A673 (cell line): ENCODE results near the gene ASXL1. TPM values are rescaled to one million over a fixed set of nuclear protein-coding genes. Genes with fewer than 3 reads are reported as not detected.
A peak's percentile ranks its signal among the peaks of the same experiment; 100 is the strongest.

Source experiments
- BruUV-seq: library from RNA; stranded (reverse); fragments of 400-500 nt; replicated peaks from 2 replicates; lab custom pipeline; 2021; lab: Mats Ljungman, UMichigan
- CTCF ChIA-PET: fragments of 300-600 bp; sonication (Branson Sonifier 250); formaldehyde crosslinking; loops from one replicate; lab custom pipeline; 2022; ENCODE audit warnings: antibody characterized with exemption; lab: Charles Lee
- POLR2A ChIA-PET: fragments of 300-600 bp; sonication (Branson Sonifier 250); formaldehyde crosslinking; loops from one replicate; lab custom pipeline; 2022; ENCODE audit warnings: antibody characterized with exemption; ENCODE audit not compliant: low non-redundant PET; lab: Charles Lee
- DNase-seq: peaks from one replicate; pipeline ENCODE4 v3.0.0-alpha.2; 2015; ENCODE audit warnings: low spot score
- H3K27ac ChIP-seq: fragments of 200-600 bp; sonication (generic); 2 replicates; pipeline ENCODE4 v1.5.1; 2016; ENCODE audit warnings: mixed run types, low read depth, mild to moderate bottlenecking, mixed read lengths, antibody characterized with exemption, low read length; ENCODE audit not compliant: poor library complexity, severe bottlenecking
- H3K27me3 ChIP-seq: fragments of 200-600 bp; sonication (generic); replicated peaks from 2 replicates; pipeline ENCODE4 v1.6.1; 2017; ENCODE audit warnings: mixed run types, low read depth, mild to moderate bottlenecking, mixed read lengths, antibody characterized with exemption, low read length; ENCODE audit not compliant: insufficient read depth, poor library complexity
- H3K36me3 ChIP-seq: fragments of 200-600 bp; sonication (generic); 2 replicates; pipeline ENCODE4 v1.6.1; 2016; ENCODE audit warnings: mixed run types, mild to moderate bottlenecking, mixed read lengths, antibody characterized with exemption, low read length; ENCODE audit not compliant: insufficient read depth, poor library complexity, severe bottlenecking
- H3K4me1 ChIP-seq: fragments of 200-600 bp; sonication (generic); 2 replicates; pipeline ENCODE4 v1.6.1; 2017; ENCODE audit warnings: mixed run types, mild to moderate bottlenecking, mixed read lengths, antibody characterized with exemption, low read length; ENCODE audit not compliant: insufficient read depth, poor library complexity, severe bottlenecking
- H3K4me3 ChIP-seq: fragments of 200-600 bp; sonication (generic); 2 replicates; pipeline ENCODE4 v1.5.1; 2016; ENCODE audit warnings: low read depth, mixed run types, mild to moderate bottlenecking, mixed read lengths, low read length; ENCODE audit not compliant: poor library complexity, severe bottlenecking
- H3K9me3 ChIP-seq: fragments of 200-600 bp; sonication (generic); 2 replicates; pipeline ENCODE4 v1.6.1; 2016; ENCODE audit warnings: mixed run types, low read depth, mild to moderate bottlenecking, mixed read lengths, antibody characterized with exemption, low read length; ENCODE audit not compliant: poor library complexity, severe bottlenecking
- EZH2 ChIP-seq: fragments of 200-600 bp; sonication (generic); IDR thresholded peaks from 2 replicates; pipeline ENCODE4 v1.6.1; 2017; ENCODE audit warnings: borderline replicate concordance, low read depth, mild to moderate bottlenecking, mixed read lengths, antibody characterized with exemption, low read length; ENCODE audit not compliant: poor library complexity, severe bottlenecking
- intact Hi-C: fragments of 100-400 bp; cut with micrococcal nuclease; formaldehyde crosslinking; loops from one replicate; pipeline ENCODE4 v1.10.0; 2022; ENCODE audit not compliant: unreplicated experiment
- total RNA-seq: library from RNA; stranded (reverse); gene quantifications from 2 replicates; pipeline ENCODE4 v1.2.3, GENCODE V29; 2021
- TF ChIP-seq, protein P1 (sequence below): fragments of 300-800, 200-600 bp; sonication (generic); conservative IDR thresholded peaks from 2 replicates; pipeline ENCODE4 v1.5.1; 2017; ENCODE audit warnings: low read depth, mild to moderate bottlenecking, antibody characterized with exemption, low read length, moderate library complexity, mixed read lengths

The ASXL1 gene
- total RNA-seq, 1 experiment from 2014 or later = 101 TPM

DNA sequence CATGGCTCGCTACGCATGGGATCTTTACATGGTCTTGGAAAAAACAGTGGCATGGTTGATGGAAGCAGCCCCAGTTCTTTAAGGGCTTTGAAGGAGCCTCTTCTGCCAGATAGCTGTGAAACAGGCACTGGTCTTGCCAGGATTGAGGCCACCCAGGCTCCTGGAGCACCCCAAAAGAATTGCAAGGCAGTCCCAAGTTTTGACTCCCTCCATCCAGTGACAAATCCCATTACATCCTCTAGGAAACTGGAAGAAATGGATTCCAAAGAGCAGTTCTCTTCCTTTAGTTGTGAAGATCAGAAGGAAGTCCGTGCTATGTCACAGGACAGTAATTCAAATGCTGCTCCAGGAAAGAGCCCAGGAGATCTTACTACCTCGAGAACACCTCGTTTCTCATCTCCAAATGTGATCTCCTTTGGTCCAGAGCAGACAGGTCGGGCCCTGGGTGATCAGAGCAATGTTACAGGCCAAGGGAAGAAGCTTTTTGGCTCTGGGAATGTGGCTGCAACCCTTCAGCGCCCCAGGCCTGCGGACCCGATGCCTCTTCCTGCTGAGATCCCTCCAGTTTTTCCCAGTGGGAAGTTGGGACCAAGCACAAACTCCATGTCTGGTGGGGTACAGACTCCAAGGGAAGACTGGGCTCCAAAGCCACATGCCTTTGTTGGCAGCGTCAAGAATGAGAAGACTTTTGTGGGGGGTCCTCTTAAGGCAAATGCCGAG, 78.2 kb downstream of the ASXL1 start:
- H3K27ac ChIP-seq = no peak overlapping the region
- CTCF ChIA-PET = no interaction called here
- POLR2A ChIA-PET = no interaction called here
- intact Hi-C loops = no loop called here
- no peak overlapping the region for H3K4me3 ChIP-seq
- TF ChIP-seq, protein P1, sequence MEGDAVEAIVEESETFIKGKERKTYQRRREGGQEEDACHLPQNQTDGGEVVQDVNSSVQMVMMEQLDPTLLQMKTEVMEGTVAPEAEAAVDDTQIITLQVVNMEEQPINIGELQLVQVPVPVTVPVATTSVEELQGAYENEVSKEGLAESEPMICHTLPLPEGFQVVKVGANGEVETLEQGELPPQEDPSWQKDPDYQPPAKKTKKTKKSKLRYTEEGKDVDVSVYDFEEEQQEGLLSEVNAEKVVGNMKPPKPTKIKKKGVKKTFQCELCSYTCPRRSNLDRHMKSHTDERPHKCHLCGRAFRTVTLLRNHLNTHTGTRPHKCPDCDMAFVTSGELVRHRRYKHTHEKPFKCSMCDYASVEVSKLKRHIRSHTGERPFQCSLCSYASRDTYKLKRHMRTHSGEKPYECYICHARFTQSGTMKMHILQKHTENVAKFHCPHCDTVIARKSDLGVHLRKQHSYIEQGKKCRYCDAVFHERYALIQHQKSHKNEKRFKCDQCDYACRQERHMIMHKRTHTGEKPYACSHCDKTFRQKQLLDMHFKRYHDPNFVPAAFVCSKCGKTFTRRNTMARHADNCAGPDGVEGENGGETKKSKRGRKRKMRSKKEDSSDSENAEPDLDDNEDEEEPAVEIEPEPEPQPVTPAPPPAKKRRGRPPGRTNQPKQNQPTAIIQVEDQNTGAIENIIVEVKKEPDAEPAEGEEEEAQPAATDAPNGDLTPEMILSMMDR = no peak
- no peak for TF ChIP-seq EZH2
- peaks cover 82% of the 10 kb centered on the region for H3K36me3 ChIP-seq
- H3K27me3 ChIP-seq = no peaks in the 10 kb centered on the region
- DNase-seq = no peak
- H3K9me3 ChIP-seq = no peaks in the 10 kb centered on the region
- no peaks in the 10 kb centered on the region for H3K4me1 ChIP-seq
- BruUV-seq = TSS peak; percentile 6

DNA sequence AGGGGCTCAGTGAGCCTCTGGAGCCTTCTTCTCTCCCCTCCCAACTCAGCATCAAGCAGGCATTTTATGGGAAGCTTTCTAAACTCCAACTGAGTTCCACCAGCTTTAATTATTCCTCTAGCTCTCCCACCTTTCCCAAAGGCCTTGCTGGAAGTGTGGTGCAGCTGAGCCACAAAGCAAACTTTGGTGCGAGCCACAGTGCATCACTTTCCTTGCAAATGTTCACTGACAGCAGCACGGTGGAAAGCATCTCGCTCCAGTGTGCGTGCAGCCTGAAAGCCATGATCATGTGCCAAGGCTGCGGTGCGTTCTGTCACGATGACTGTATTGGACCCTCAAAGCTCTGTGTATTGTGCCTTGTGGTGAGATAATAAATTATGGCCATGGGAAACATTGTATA, 78.8 kb downstream of the ASXL1 start:
- Histone ChIP-seq H3K27me3 (no peaks in the 10 kb centered on the region), H3K4me3 (no peak overlapping the region), H3K4me1 (no peaks in the 10 kb centered on the region), H3K9me3 (no peaks in the 10 kb centered on the region), H3K36me3 (peaks cover 76% of the 10 kb centered on the region), H3K27ac (no peak overlapping the region)
- CTCF ChIA-PET = no interaction called here
- BruUV-seq = no TSS peak
- intact Hi-C loops = no loop called here
- POLR2A ChIA-PET = no interaction called here
- TF ChIP-seq, protein P1 = no peak
- no peak for TF ChIP-seq EZH2
- DNase-seq = no peak

DNA sequence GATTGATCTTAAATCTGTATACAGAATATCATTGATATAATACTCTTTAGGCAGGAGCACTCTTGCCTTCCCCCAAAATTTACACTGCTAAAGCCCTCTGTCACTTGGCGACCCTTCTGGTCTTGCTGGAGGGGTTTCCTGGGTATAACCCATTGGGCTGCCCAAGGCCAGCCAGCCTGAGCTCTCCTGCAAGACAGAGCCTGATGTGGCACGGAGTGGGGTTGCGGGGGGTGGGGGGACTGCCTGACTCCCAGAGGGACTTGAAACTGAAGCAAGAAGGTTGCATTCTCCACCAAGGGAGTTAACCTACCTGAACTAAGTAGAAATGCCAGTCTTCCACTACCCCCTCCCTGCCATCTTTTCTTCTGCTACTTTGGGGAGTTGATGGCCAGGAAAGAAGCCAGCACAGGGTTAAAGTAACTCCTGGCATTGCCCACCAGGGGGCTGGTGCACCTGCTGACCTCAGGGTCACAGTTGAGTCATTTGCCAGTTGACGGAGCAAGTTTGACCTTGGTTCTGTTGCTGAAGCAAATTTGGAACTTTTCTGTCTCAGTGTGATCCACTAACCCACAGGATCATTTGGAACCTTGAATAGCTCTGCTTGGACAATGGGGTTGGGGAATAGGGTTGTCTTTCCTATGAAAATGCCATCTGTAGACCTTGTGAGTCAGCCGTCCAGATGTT, 79.4 kb downstream of the ASXL1 start:
- ChIA-PET POLR2A (no interaction called here), CTCF (no interaction called here)
- Histone ChIP-seq H3K36me3 (peaks cover 70% of the 10 kb centered on the region), H3K27me3 (no peaks in the 10 kb centered on the region), H3K9me3 (no peaks in the 10 kb centered on the region), H3K27ac (no peak overlapping the region), H3K4me3 (no peak overlapping the region), H3K4me1 (no peaks in the 10 kb centered on the region)
- TF ChIP-seq, protein P1 = 0 out of 2 replicates have a peak, but pooled peaks have one; percentile 16
- TF ChIP-seq EZH2 = no peak
- no peak for DNase-seq
- intact Hi-C loops = no loop called here
- BruUV-seq = no TSS peak
